ACC112 (cell line): ENCODE measurements around the gene BICDL2.

Source experiments
- H2AFZ ChIP-seq: fragments of 200-600 bp; sonication (generic); one replicate; pipeline ENCODE4 v1.6.0; 2017; ENCODE audit warnings: antibody characterized with exemption, low read length; ENCODE audit not compliant: unreplicated experiment
- H3K27ac ChIP-seq: fragments of 200-600 bp; sonication (generic); 2 replicates; pipeline ENCODE4 v1.5.1; 2014; ENCODE audit warnings: low read depth, mild to moderate bottlenecking, antibody characterized with exemption, low read length, moderate library complexity
- H3K27me3 ChIP-seq: fragments of 200-600 bp; sonication (generic); 2 replicates; pipeline ENCODE4 v1.6.1; 2014; ENCODE audit warnings: mild to moderate bottlenecking, antibody characterized with exemption, low read length, moderate library complexity, mixed read lengths; ENCODE audit not compliant: insufficient read depth
- H3K36me3 ChIP-seq: fragments of 200-600 bp; sonication (generic); 2 replicates; pipeline ENCODE4 v1.6.1; 2016; ENCODE audit warnings: mild to moderate bottlenecking, antibody characterized with exemption, low read length, moderate library complexity, mixed read lengths; ENCODE audit not compliant: insufficient read depth
- H3K4me1 ChIP-seq: fragments of 200-600 bp; sonication (generic); one replicate; pipeline ENCODE4 v1.6.1; 2016; ENCODE audit warnings: low read length, mixed read lengths; ENCODE audit not compliant: insufficient read depth, unreplicated experiment, control insufficient read depth
- H3K4me3 ChIP-seq: fragments of 200-600 bp; sonication (generic); 2 replicates; pipeline ENCODE4 v1.5.1; 2014; ENCODE audit warnings: mild to moderate bottlenecking, low read depth, low read length
- H3K79me2 ChIP-seq: fragments of 200-600 bp; sonication (generic); one replicate; pipeline ENCODE4 v1.6.0; 2016; ENCODE audit warnings: low read length; ENCODE audit not compliant: control insufficient read depth, unreplicated experiment, insufficient read depth

Gene BICDL2

GRCh38 chr16:3046641-3047386 lies 10.1 kb upstream of the BICDL2 start:
- no peaks in the 10 kb centered on the region for H3K36me3 ChIP-seq
- H3K79me2 ChIP-seq, result no peaks in the 10 kb centered on the region
- peaks cover 31% of the 10 kb centered on the region for H3K27me3 ChIP-seq
- H3K4me3 ChIP-seq, result peak overlapping the region; percentile 71
- no peak overlapping the region for H2AFZ ChIP-seq
- no peaks in the 10 kb centered on the region for H3K4me1 ChIP-seq
- no peak overlapping the region for H3K27ac ChIP-seq

- Histone ChIP-seq H3K27me3 (peaks cover 31% of the 10 kb centered on the region), H3K36me3 (no peaks in the 10 kb centered on the region), H3K79me2 (no peaks in the 10 kb centered on the region), H3K4me1 (no peaks in the 10 kb centered on the region), H3K4me3 (peak within 1 kb of the TSS; percentile 71), H2AFZ (peak within 1 kb of the TSS; percentile 43), H3K27ac (no peak within 1 kb of the TSS)
Observed at GRCh38 chr16:3045758-3046640, 9.3 kb upstream of the BICDL2 start, which contains the start of gene MMP25. Gene MMP25, plus strand, starts transcription at chr16:3046561. Its CDS starts 357 bp downstream, at chr16:3046918.

DNA sequence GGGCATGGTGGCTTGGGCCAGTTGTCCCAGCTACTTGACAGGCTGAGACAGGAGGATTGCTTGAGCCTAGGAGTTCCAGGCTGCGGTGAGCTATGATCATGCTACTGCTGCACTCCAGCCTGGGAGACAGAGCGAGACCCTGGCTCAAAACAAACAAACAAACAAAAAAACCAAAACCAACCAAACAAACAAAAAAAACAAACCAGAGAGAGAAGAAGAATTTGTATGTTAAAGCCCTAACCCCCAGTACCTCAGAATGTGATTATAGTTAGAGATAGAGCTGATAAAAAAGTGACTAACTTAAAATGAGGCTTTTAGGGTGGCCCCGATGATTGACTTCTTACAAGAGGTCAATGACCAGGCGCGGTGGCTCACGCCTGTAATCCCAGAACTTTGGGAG lies 8.0 kb upstream of the BICDL2 start:
- no peak overlapping the region for H3K4me3 ChIP-seq

DNA sequence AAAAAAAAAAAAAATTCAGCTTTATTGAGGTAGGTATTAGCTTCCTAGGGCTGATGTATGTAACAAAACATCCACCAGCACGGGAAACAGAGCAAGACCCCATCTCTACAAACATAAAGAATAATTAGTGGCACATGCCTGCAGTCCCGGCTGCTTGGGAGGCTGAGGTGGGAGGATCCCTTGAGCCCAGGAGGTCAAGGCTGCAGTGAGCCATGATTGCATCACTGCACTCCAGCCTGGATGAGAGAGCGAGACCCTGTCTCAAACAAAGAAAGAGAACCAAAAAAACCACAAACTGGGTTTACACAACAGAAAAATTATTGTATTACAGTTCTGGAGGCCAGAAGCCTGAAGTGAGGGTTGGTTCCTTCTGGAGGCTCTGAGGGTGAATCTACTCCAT lies 5.6 kb upstream of the BICDL2 start:
- Histone ChIP-seq H2AFZ (no peak overlapping the region), H3K36me3 (no peaks in the 10 kb centered on the region), H3K4me1 (no peaks in the 10 kb centered on the region), H3K27me3 (peaks cover 36% of the 10 kb centered on the region), H3K27ac (no peak overlapping the region), H3K79me2 (no peaks in the 10 kb centered on the region), H3K4me3 (no peak overlapping the region)

More for the DNA sequence above, 8.0 kb upstream of the BICDL2 start:
- Histone ChIP-seq H2AFZ (no peak overlapping the region), H3K79me2 (no peaks in the 10 kb centered on the region), H3K4me1 (no peaks in the 10 kb centered on the region), H3K36me3 (no peaks in the 10 kb centered on the region), H3K27ac (no peak overlapping the region), H3K27me3 (peaks cover 31% of the 10 kb centered on the region)

DNA sequence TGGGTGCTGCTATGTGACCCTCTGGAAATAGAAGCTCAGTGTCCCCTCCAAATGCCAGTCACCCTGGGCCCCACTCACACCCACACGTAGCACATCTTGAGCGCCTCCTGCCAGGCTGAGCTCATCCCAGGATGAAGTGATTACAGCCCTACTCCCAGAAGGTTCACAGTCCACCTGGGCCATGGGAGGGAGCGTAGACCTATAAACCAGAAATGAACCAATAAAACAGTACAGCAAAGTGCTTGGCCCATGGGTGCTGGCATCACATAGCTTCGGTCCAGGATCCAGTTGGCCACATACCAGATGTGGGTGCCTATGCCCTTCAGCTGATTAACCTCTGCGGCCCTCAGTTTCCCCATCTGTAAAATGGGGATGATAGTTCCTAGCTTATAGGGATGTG lies 2.2 kb upstream of the BICDL2 start:
- Histone ChIP-seq H3K36me3 (no peaks in the 10 kb centered on the region), H3K4me3 (no peak overlapping the region), H3K27ac (no peak overlapping the region), H2AFZ (no peak overlapping the region), H3K4me1 (no peaks in the 10 kb centered on the region), H3K79me2 (no peaks in the 10 kb centered on the region), H3K27me3 (peaks cover 44% of the 10 kb centered on the region)

GRCh38 chr16:3038256-3038655 lies 1.5 kb upstream of the BICDL2 start:
- Histone ChIP-seq H3K4me1 (no peaks in the 10 kb centered on the region), H3K4me3 (no peak overlapping the region), H3K27me3 (peaks cover 50% of the 10 kb centered on the region), H2AFZ (no peak overlapping the region), H3K36me3 (no peaks in the 10 kb centered on the region), H3K79me2 (no peaks in the 10 kb centered on the region), H3K27ac (no peak overlapping the region)

GRCh38 chr16:3035972-3036725 lies 595 bp downstream of the BICDL2 start:
- Histone ChIP-seq H3K4me1 (no peaks in the 10 kb centered on the region), H3K27ac (no peak overlapping the region), H3K4me3 (no peak overlapping the region), H3K27me3 (peaks cover 58% of the 10 kb centered on the region), H2AFZ (no peak overlapping the region), H3K79me2 (no peaks in the 10 kb centered on the region), H3K36me3 (no peaks in the 10 kb centered on the region)

DNA sequence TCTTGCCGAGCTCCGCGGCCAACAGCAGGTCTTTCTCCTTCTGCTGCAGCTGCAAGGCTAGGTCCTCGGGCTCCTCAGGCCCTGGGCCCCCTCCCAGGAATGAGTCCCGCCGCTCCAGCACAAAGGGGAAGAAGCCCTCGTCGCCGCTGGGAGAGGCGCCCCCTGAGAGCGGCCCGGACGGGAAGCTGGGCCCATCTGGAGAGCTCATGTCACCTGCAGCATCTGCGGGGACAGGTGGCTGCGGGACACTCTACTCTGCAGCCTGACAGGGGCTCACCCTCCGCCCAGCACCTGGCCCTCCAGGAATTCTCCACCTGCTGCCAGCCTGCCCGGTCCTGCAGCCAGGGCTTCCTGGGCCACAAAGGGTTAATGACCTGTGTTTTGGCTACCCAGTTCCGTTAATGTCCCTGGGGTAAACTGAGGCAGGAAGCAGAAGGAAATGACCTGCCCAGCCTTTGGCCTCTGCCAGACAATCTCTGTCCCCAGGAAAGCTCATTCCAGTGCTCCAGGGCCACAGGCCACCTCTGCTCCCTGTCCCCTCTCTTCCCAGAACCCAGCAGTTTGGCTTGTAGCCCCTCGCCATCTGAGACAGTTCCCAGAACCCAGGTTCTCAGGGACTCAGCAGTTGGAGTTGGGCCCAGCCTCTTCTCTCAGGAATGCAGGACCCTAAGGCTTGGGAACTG lies 1.3 kb downstream of the BICDL2 start:
- H3K4me1 ChIP-seq, result no peaks in the 10 kb centered on the region
- peaks cover 58% of the 10 kb centered on the region for H3K27me3 ChIP-seq
- no peaks in the 10 kb centered on the region for H3K36me3 ChIP-seq
- no peak overlapping the region for H3K27ac ChIP-seq
- H3K79me2 ChIP-seq, result no peaks in the 10 kb centered on the region
- no peak overlapping the region for H2AFZ ChIP-seq
- H3K4me3 ChIP-seq, result no peak overlapping the region

DNA sequence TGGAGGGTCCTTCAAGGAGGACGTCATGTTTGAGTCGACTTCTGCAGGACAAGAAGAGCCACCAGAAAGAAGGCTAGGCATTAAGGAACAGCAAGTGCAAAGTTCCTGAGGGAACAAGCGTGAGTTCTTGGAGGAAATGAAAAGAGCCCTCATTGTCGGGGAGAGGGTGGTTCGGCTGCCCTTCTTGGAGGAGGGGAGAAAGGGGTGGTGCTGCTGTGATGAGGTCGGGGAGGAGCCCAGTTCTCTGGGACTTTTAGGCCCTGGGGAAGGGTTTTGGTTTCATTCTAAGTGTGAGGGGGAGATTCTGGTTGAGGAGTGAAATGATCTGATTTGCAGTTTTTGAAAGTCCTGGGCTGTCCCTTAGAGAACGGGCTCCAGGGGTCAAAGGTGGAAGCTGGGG lies 4.1 kb downstream of the BICDL2 start:
- no peak overlapping the region for H2AFZ ChIP-seq
- no peaks in the 10 kb centered on the region for H3K36me3 ChIP-seq
- peaks cover 44% of the 10 kb centered on the region for H3K27me3 ChIP-seq
- no peak overlapping the region for H3K27ac ChIP-seq
- H3K4me3 ChIP-seq, result no peak overlapping the region
- H3K79me2 ChIP-seq, result no peaks in the 10 kb centered on the region
- H3K4me1 ChIP-seq, result no peaks in the 10 kb centered on the region
